OCI-LY7 (cell line): Measurements from ENCODE around the gene SRP9. TPM values are rescaled to one million over a fixed set of nuclear protein-coding genes. Genes with fewer than 3 reads are reported as not detected.

Experiments
- BruUV-seq: library from RNA; stranded (reverse); fragments of 400-500 nt; replicated peaks from 2 replicates; lab custom pipeline; 2021; lab: Mats Ljungman, UMichigan
- CTCF ChIA-PET: fragments of 300-600 bp; sonication (Branson Sonifier 250); formaldehyde crosslinking; loops from one replicate; lab custom pipeline; 2022; ENCODE audit warnings: antibody characterized with exemption; ENCODE audit not compliant: unreplicated experiment; lab: Charles Lee
- POLR2A ChIA-PET: fragments of 300-600 bp; sonication (Branson Sonifier 250); formaldehyde crosslinking; loops from one replicate; lab custom pipeline; 2022; ENCODE audit warnings: antibody characterized with exemption; lab: Charles Lee
- DNase-seq: peaks from one replicate; pipeline ENCODE4 v3.0.0-alpha.2; 2015; ENCODE audit warnings: low spot score
- H2AFZ ChIP-seq: fragments of 200-600 bp; sonication (generic), shearing (Covaris generic); 2 replicates; pipeline ENCODE4 v1.6.1; 2014; ENCODE audit warnings: mild to moderate bottlenecking, antibody characterized with exemption, low read length, moderate library complexity
- H3K27ac ChIP-seq: fragments of 200-600 bp; sonication (generic); 2 replicates; pipeline ENCODE4 v1.5.1; 2014; ENCODE audit warnings: mixed run types, low read depth, mild to moderate bottlenecking, moderate library complexity, low read length, inconsistent platforms; ENCODE audit not compliant: poor library complexity, severe bottlenecking
- H3K36me3 ChIP-seq: fragments of 200-600 bp; sonication (generic); 2 replicates; pipeline ENCODE4 v1.6.1; 2014; ENCODE audit warnings: mild to moderate bottlenecking, antibody characterized with exemption, low read length, moderate library complexity, mixed read lengths; ENCODE audit not compliant: insufficient read depth
- H3K4me1 ChIP-seq: fragments of 200-600 bp; sonication (generic); 2 replicates; pipeline ENCODE4 v1.5.1; 2014; ENCODE audit warnings: mild to moderate bottlenecking, low read length; ENCODE audit not compliant: insufficient read depth, poor library complexity, severe bottlenecking
- H3K4me2 ChIP-seq: fragments of 200-600 bp; sonication (generic); 2 replicates; pipeline ENCODE4 v1.6.1; 2014; ENCODE audit warnings: mild to moderate bottlenecking, low read length
- H3K4me3 ChIP-seq: fragments of 200-600 bp; sonication (generic); 2 replicates; pipeline ENCODE4 v1.5.1; 2014; ENCODE audit warnings: mild to moderate bottlenecking, low read depth, low read length; ENCODE audit not compliant: poor library complexity, severe bottlenecking
- H3K79me2 ChIP-seq: fragments of 200-600 bp; sonication (generic); 2 replicates; pipeline ENCODE4 v1.6.1; 2016; ENCODE audit warnings: low read depth, mild to moderate bottlenecking, low read length, moderate library complexity, mixed read lengths; ENCODE audit not compliant: insufficient read depth
- H3K9me2 ChIP-seq: fragments of 200-600 bp; sonication (generic); 2 replicates; pipeline ENCODE4 v1.6.1; 2016; ENCODE audit warnings: mild to moderate bottlenecking, low read length, mixed read lengths; ENCODE audit not compliant: insufficient read depth
- H3K9me3 ChIP-seq: fragments of 200-600 bp; sonication (generic); 2 replicates; pipeline ENCODE4 v1.6.1; 2014; ENCODE audit warnings: mild to moderate bottlenecking, mixed run types, low read length, mixed read lengths
- H4K20me1 ChIP-seq: fragments of 200-600 bp; sonication (generic); 2 replicates; pipeline ENCODE4 v1.6.1; 2014; ENCODE audit warnings: mild to moderate bottlenecking, antibody characterized with exemption, low read length, moderate library complexity, mixed read lengths; ENCODE audit not compliant: insufficient read depth
- CTCF ChIP-seq: fragments of 200-600 bp; sonication (generic); conservative IDR thresholded peaks from 2 replicates; pipeline ENCODE4 v1.5.1; 2014; ENCODE audit warnings: mild to moderate bottlenecking, antibody characterized with exemption, low read length, moderate library complexity, mixed read lengths
- EZH2phosphoT487 ChIP-seq: fragments of 200-600 bp; sonication (generic); IDR thresholded peaks from 2 replicates; pipeline ENCODE4 v1.6.1; 2018; ENCODE audit warnings: low read depth, borderline replicate concordance, mild to moderate bottlenecking, mixed run types, antibody characterized with exemption, low read length, moderate library complexity, mixed read lengths
- intact Hi-C: fragments of 100-400 bp; cut with micrococcal nuclease; formaldehyde crosslinking; loops from one replicate; pipeline ENCODE4 v1.10.0; 2022; ENCODE audit not compliant: unreplicated experiment
- small RNA-seq: library from RNA; depleted of rRNA; stranded (forward); fragments of <200 nt; gene quantifications from one replicate; pipeline ENCODE3, GENCODE V24; 2014
- total RNA-seq, 2 experiments: library from RNA; depleted of rRNA in 1 of 2; stranded (reverse); fragments of >200 nt in 1 of 2; shearing (Covaris generic) in 1 of 2; gene quantifications; 2 replicates each; pipeline ENCODE4 v1.2.3, GENCODE V29; 2014 to 2022

The SRP9 gene
- total RNA-seq, 2 experiments from 2014 or later: 221 to 306 TPM

- CTCF ChIA-PET: no interaction called here
- Histone ChIP-seq H4K20me1 (no peaks in the 10 kb centered on the region), H3K79me2 (no peaks in the 10 kb centered on the region), H3K4me1 (no peaks in the 10 kb centered on the region), H3K36me3 (no peaks in the 10 kb centered on the region), H3K27ac (no peak overlapping the region), H3K9me2 (no peaks in the 10 kb centered on the region), H3K9me3 (no peaks in the 10 kb centered on the region), H3K4me3 (no peak overlapping the region), H3K4me2 (no peak overlapping the region), H2AFZ (no peak overlapping the region)
- TF ChIP-seq CTCF (no peak), EZH2phosphoT487 (no peak)
- intact Hi-C loops: no loop called here
- POLR2A ChIA-PET: no interaction called here
- DNase-seq: no peak
- no TSS peak for BruUV-seq
Measured at GRCh38 chr1:225838793-225839192, 61.2 kb downstream of the SRP9 start.

Small RNA genes lying within 50 kb of the gene (small RNA-seq; reads per million reads assigned to genes)
- gene RNU6-1304P: not detected

Other genes starting within 250 kb of the SRP9 start
- 4.6 and 10.8 TPM in 2 replicates for gene ENAH, start 124.7 kb upstream of the SRP9 start, total RNA-seq (2014; rRNA removed; shearing (Covaris generic))
- gene ENAH, start 124.7 kb upstream of the SRP9 start, total RNA-seq (2022): 17.6 and 18.1 TPM in 2 replicates
- 0.41 and 0.44 TPM in 2 replicates for gene EPHX1, start 32.3 kb downstream of the SRP9 start, total RNA-seq (2014; rRNA removed; shearing (Covaris generic))
- 0.89 and 1.3 TPM in 2 replicates for gene EPHX1, start 32.3 kb downstream of the SRP9 start, total RNA-seq (2022)
- gene TMEM63A, start 104.6 kb downstream of the SRP9 start, total RNA-seq (2014; rRNA removed; shearing (Covaris generic)): 20.9 and 21.0 TPM in 2 replicates
- gene TMEM63A, start 104.6 kb downstream of the SRP9 start, total RNA-seq (2022): 46.5 and 53.3 TPM in 2 replicates
- 0.09 TPM in 1 of 2 replicates, not detected in the other for gene LEFTY1, start 111.3 kb downstream of the SRP9 start, total RNA-seq (2014; rRNA removed; shearing (Covaris generic))
- 0.44 and 1.0 TPM in 2 replicates for gene LEFTY1, start 111.3 kb downstream of the SRP9 start, total RNA-seq (2022)
- 120 and 136 TPM in 2 replicates for gene PYCR2, start 146.4 kb downstream of the SRP9 start, total RNA-seq (2014; rRNA removed; shearing (Covaris generic))
- 153 and 181 TPM in 2 replicates for gene PYCR2, start 146.4 kb downstream of the SRP9 start, total RNA-seq (2022)
- 3.8 and 4.8 TPM in 2 replicates for gene LEFTY2, start 163.4 kb downstream of the SRP9 start, total RNA-seq (2014; rRNA removed; shearing (Covaris generic))
- gene LEFTY2, start 163.4 kb downstream of the SRP9 start, total RNA-seq (2022): 4.3 and 7.3 TPM in 2 replicates
- 18.2 and 22.0 TPM in 2 replicates for gene SDE2, start 221.5 kb downstream of the SRP9 start, total RNA-seq (2014; rRNA removed; shearing (Covaris generic))
- gene SDE2, start 221.5 kb downstream of the SRP9 start, total RNA-seq (2022): 25.0 and 25.4 TPM in 2 replicates